T-helper 1 cell treated with Interleukin-12 subunit alpha and Interleukin-12 subunit beta and Interleukin-4 antibody, amounts not matched to agents 30 μg/mL and 1 μg/mL, for 36 hours (primary cell): ENCODE data around the gene ASPHD2.
A peak's percentile ranks its signal among the peaks of the same experiment; 100 is the strongest.

ENCODE experiments used
- H3K27ac Mint-ChIP-seq: one replicate; pipeline ENCODE4 v1.8.0; 2021; ENCODE audit warnings: mild to moderate bottlenecking, mixed read lengths
- H3K27me3 Mint-ChIP-seq: one replicate; pipeline ENCODE4 v1.8.0; 2021; ENCODE audit warnings: low read depth, mixed read lengths
- H3K36me3 Mint-ChIP-seq: one replicate; pipeline ENCODE4 v1.8.0; 2021; ENCODE audit warnings: low read depth, mixed read lengths
- H3K4me1 Mint-ChIP-seq: one replicate; pipeline ENCODE4 v1.8.0; 2021; ENCODE audit warnings: low read depth, mixed read lengths
- H3K4me3 Mint-ChIP-seq: one replicate; pipeline ENCODE4 v1.8.0; 2021; ENCODE audit warnings: mild to moderate bottlenecking, moderate library complexity, mixed read lengths
- H3K9me3 Mint-ChIP-seq: one replicate; pipeline ENCODE4 v1.8.0; 2021; ENCODE audit warnings: mixed read lengths

Gene ASPHD2

GRCh38 chr22:26483043-26483438, 54.0 kb downstream of the ASPHD2 start:
- Mint-ChIP-seq H3K27me3 (no peaks in the 10 kb centered on the region), H3K36me3 (peaks cover 6% of the 10 kb centered on the region), H3K4me1 (peaks cover 58% of the 10 kb centered on the region), H3K27ac (peak overlapping the region; percentile 87), H3K4me3 (peak overlapping the region; percentile 96), H3K9me3 (no peaks in the 10 kb centered on the region)

- Mint-ChIP-seq H3K9me3 (no peaks in the 10 kb centered on the region), H3K36me3 (peaks cover 10% of the 10 kb centered on the region), H3K4me1 (peaks cover 57% of the 10 kb centered on the region), H3K4me3 (peak within 1 kb of the TSS; percentile 96), H3K27me3 (no peaks in the 10 kb centered on the region), H3K27ac (peak within 1 kb of the TSS; percentile 87)
Measured at GRCh38 chr22:26483439-26484359, 54.6 kb downstream of the ASPHD2 start, which contains the start of the genes HPS4 and SRRD. Gene HPS4, minus strand, starts transcription at chr22:26483783. Its CDS starts 2,021 bp downstream, at chr22:26481762. Gene SRRD, plus strand, starts transcription at chr22:26483877. Its CDS starts 14 bp downstream, at chr22:26483891.

- peaks cover 53% of the 10 kb centered on the region for H3K4me1 Mint-ChIP-seq
- H3K9me3 Mint-ChIP-seq: no peaks in the 10 kb centered on the region
- H3K36me3 Mint-ChIP-seq: peaks cover 16% of the 10 kb centered on the region
- peak overlapping the region; percentile 96 for H3K4me3 Mint-ChIP-seq
- H3K27ac Mint-ChIP-seq: peak overlapping the region; percentile 87
- no peaks in the 10 kb centered on the region for H3K27me3 Mint-ChIP-seq
Measured at GRCh38 chr22:26484360-26484706, 55.3 kb downstream of the ASPHD2 start.

- Mint-ChIP-seq H3K9me3 (no peaks in the 10 kb centered on the region), H3K4me3 (peak overlapping the region; percentile 96), H3K4me1 (peaks cover 48% of the 10 kb centered on the region), H3K36me3 (peaks cover 15% of the 10 kb centered on the region), H3K27me3 (no peaks in the 10 kb centered on the region), H3K27ac (peak overlapping the region; percentile 47)
Measured at GRCh38 chr22:26485013-26485412, 56.0 kb downstream of the ASPHD2 start.

- peak overlapping the region; percentile 47 for H3K27ac Mint-ChIP-seq
- H3K4me1 Mint-ChIP-seq: peaks cover 40% of the 10 kb centered on the region
- H3K4me3 Mint-ChIP-seq: peak overlapping the region; percentile 54
- H3K27me3 Mint-ChIP-seq: no peaks in the 10 kb centered on the region
- peaks cover 19% of the 10 kb centered on the region for H3K36me3 Mint-ChIP-seq
- H3K9me3 Mint-ChIP-seq: no peaks in the 10 kb centered on the region
Measured at GRCh38 chr22:26485806-26486390, 56.8 kb downstream of the ASPHD2 start.

GRCh38 chr22:26486394-26486793, 57.3 kb downstream of the ASPHD2 start:
- Mint-ChIP-seq H3K4me1 (peaks cover 35% of the 10 kb centered on the region), H3K36me3 (peaks cover 24% of the 10 kb centered on the region), H3K9me3 (no peaks in the 10 kb centered on the region), H3K27ac (no peak overlapping the region), H3K4me3 (no peak overlapping the region), H3K27me3 (no peaks in the 10 kb centered on the region)

GRCh38 chr22:26487996-26488395, 58.9 kb downstream of the ASPHD2 start:
- Mint-ChIP-seq H3K36me3 (peaks cover 32% of the 10 kb centered on the region), H3K27ac (no peak overlapping the region), H3K4me3 (no peak overlapping the region), H3K4me1 (peaks cover 21% of the 10 kb centered on the region), H3K27me3 (no peaks in the 10 kb centered on the region), H3K9me3 (no peaks in the 10 kb centered on the region)

- no peak overlapping the region for H3K4me3 Mint-ChIP-seq
- peaks cover 46% of the 10 kb centered on the region for H3K36me3 Mint-ChIP-seq
- peaks cover 23% of the 10 kb centered on the region for H3K4me1 Mint-ChIP-seq
- H3K27ac Mint-ChIP-seq: no peak overlapping the region
- H3K27me3 Mint-ChIP-seq: no peaks in the 10 kb centered on the region
- no peaks in the 10 kb centered on the region for H3K9me3 Mint-ChIP-seq
Measured at GRCh38 chr22:26489447-26490036, 60.5 kb downstream of the ASPHD2 start.

- no peak overlapping the region for H3K27ac Mint-ChIP-seq
- no peaks in the 10 kb centered on the region for H3K9me3 Mint-ChIP-seq
- H3K27me3 Mint-ChIP-seq: no peaks in the 10 kb centered on the region
- H3K4me3 Mint-ChIP-seq: no peak overlapping the region
- peaks cover 11% of the 10 kb centered on the region for H3K4me1 Mint-ChIP-seq
- H3K36me3 Mint-ChIP-seq: peaks cover 58% of the 10 kb centered on the region
Measured at GRCh38 chr22:26492220-26492619, 63.2 kb downstream of the ASPHD2 start.

GRCh38 chr22:26494506-26494905, 65.4 kb downstream of the ASPHD2 start:
- peak overlapping the region; percentile 20 for H3K27ac Mint-ChIP-seq

More at GRCh38 chr22:26494506-26494905, 65.4 kb downstream of the ASPHD2 start:
- no peak overlapping the region for H3K4me3 Mint-ChIP-seq
- no peaks in the 10 kb centered on the region for H3K27me3 Mint-ChIP-seq
- peaks cover 8% of the 10 kb centered on the region for H3K4me1 Mint-ChIP-seq
- H3K36me3 Mint-ChIP-seq: peaks cover 54% of the 10 kb centered on the region
- no peaks in the 10 kb centered on the region for H3K9me3 Mint-ChIP-seq
